Lower leg skin (tissue), 4 donors: ENCODE data around the gene MAPT. TPM values are rescaled to one million over a fixed set of nuclear protein-coding genes. Genes with fewer than 3 reads are reported as not detected.

Experiments
- DNase-seq, 2 donors: peaks; one replicate each; pipeline ENCODE4 v3.0.0-alpha.2; 2019; ENCODE audit warnings: low spot score in 2 of 2
- H3K4me3 ChIP-seq: fragments of 200-600 bp; sonication (generic); 2 replicates; pipeline ENCODE4 v1.5.1; 2017; ENCODE audit warnings: mild to moderate bottlenecking, low read depth; ENCODE audit not compliant: poor library complexity, severe bottlenecking
- CTCF ChIP-seq, 3 donors: fragments of 450-650 bp; IDR thresholded peaks; one replicate each; pipeline ENCODE4 v1.5.1; 2016; ENCODE audit warnings: antibody characterized with exemption in 3 of 3, mild to moderate bottlenecking in 3 of 3, moderate library complexity in 2 of 3
- POLR2A ChIP-seq, 2 donors: fragments of 450-650 bp; IDR thresholded peaks; one replicate each; pipeline ENCODE4 v1.6.1; 2016 to 2017; ENCODE audit warnings: antibody characterized with exemption in 2 of 2, mild to moderate bottlenecking in 1 of 2, moderate library complexity in 1 of 2
- WGBS, 2 donors: methylation state at CpG; one replicate each; pipeline ENCODE4 v1.1.5; 2018; 5-methylcytosine and 5-hydroxymethylcytosine counted together
- intact Hi-C: fragments of 100-400 bp; cut with DNase I; formaldehyde crosslinking; loops from one replicate; pipeline ENCODE4 v1.15.0; 2023; ENCODE audit warnings: low total_unique reads
- total RNA-seq, 4 donors: library from RNA; depleted of rRNA; stranded (reverse); fragments of >200 nt; gene quantifications; one replicate each; pipeline ENCODE4 v1.1.0, GENCODE V29; 2016

Gene MAPT
- total RNA-seq, 4 donors from 2014 or later = 4.1 to 7.6 (median 6.2) TPM

- no peak for DNase-seq
- no peak overlapping the region for H3K4me3 ChIP-seq
- no peak for TF ChIP-seq CTCF (IDR thresholded peaks at IDR 0.05)
- no peak for TF ChIP-seq POLR2A (IDR thresholded peaks at IDR 0.05)
- 62 to 74% methylated on average over 5 of the region's 5 CpGs for WGBS, 2 donors
- intact Hi-C loops = no loop called here
Observed at GRCh38 chr17:45888392-45888791, 6.0 kb upstream of the MAPT start.

GRCh38 chr17:45889579-45889978, 4.8 kb upstream of the MAPT start:
- TF ChIP-seq POLR2A (IDR thresholded peaks at IDR 0.05) = no peak
- TF ChIP-seq CTCF (IDR thresholded peaks at IDR 0.05) = no peak
- intact Hi-C loops = no loop called here
- WGBS, 2 donors = 33 to 38% methylated on average over 4 of the region's 4 CpGs
- no peak for DNase-seq
- H3K4me3 ChIP-seq = no peak overlapping the region

- intact Hi-C loops = no loop called here
- H3K4me3 ChIP-seq = no peak overlapping the region
- DNase-seq = no peak
- TF ChIP-seq CTCF (IDR thresholded peaks at IDR 0.05) = no peak
- no peak for TF ChIP-seq POLR2A (IDR thresholded peaks at IDR 0.05)
- 39 to 46% methylated on average over 7 of the region's 7 CpGs for WGBS, 2 donors
Observed at GRCh38 chr17:45893725-45894021, 681 bp upstream of the MAPT start.

- DNase-seq = no peak
- WGBS, 2 donors = 0 to 1% methylated on average over 48 to 54 of the region's 63 CpGs
- intact Hi-C loops = no loop called here
- H3K4me3 ChIP-seq = peak overlapping the region; percentile 34
- TF ChIP-seq CTCF (IDR thresholded peaks at IDR 0.05) (no peak), POLR2A (IDR thresholded peaks at IDR 0.05) (no peak)
Observed at GRCh38 chr17:45895304-45895968, 1.1 kb downstream of the MAPT start.

GRCh38 chr17:45895969-45896785, 1.8 kb downstream of the MAPT start:
- TF ChIP-seq CTCF (IDR thresholded peaks at IDR 0.05) (no peak), POLR2A (IDR thresholded peaks at IDR 0.05) (no peak)
- H3K4me3 ChIP-seq = peak overlapping the region; percentile 34
- no peak for DNase-seq
- intact Hi-C loops = no loop called here
- 4% methylated on average over 45 to 51 of the region's 55 CpGs for WGBS, 2 donors
